H1 (cell line): ENCODE measurements around the gene ZNF593. TPM values are rescaled to one million over a fixed set of nuclear protein-coding genes. Genes with fewer than 3 reads are reported as not detected.

Source experiments
- CTCF ChIA-PET: fragments of 300-600 bp; sonication (Branson Sonifier 250); formaldehyde crosslinking; loops from one replicate; lab custom pipeline; 2021; ENCODE audit not compliant: partially characterized antibody; lab: Charles Lee
- POLR2A ChIA-PET: fragments of 300-600 bp; sonication (Branson Sonifier 250); formaldehyde crosslinking; loops from one replicate; lab custom pipeline; 2021; ENCODE audit warnings: inconsistent platforms; ENCODE audit not compliant: partially characterized antibody; lab: Charles Lee
- DNase-seq, 2 experiments: peaks; one replicate each; pipeline versions ENCODE4 v3.0.0 to v3.0.0-alpha.2; 2010 to 2022; ENCODE audit warnings: low spot score in 2 of 2, low read depth in 1 of 2, mixed read lengths in 1 of 2
- FAIRE-seq: peaks from 2 replicates; lab custom pipeline; 2011; peaks lifted over from hg19 to GRCh38; lab: Jason Lieb, UNC
- H2AFZ ChIP-seq: 2 replicates; pipeline ENCODE4 v1.8.1; 2012; ENCODE audit warnings: low read length, inconsistent platforms
- H2AK5ac ChIP-seq: 2 replicates; pipeline ENCODE4 v1.6.1; 2013; ENCODE audit warnings: low read depth, low read length
- H2BK120ac ChIP-seq: replicated peaks from 2 replicates; pipeline ENCODE3; 2013; ENCODE audit warnings: low read depth, low read length, inconsistent platforms
- H2BK12ac ChIP-seq: 2 replicates; pipeline ENCODE4 v1.6.1; 2013; ENCODE audit warnings: low read depth, low read length
- H2BK15ac ChIP-seq: 2 replicates; pipeline ENCODE4 v1.6.1; 2013; ENCODE audit warnings: low read length
- H2BK20ac ChIP-seq: 2 replicates; pipeline ENCODE4 v1.6.1; 2013; ENCODE audit warnings: low read length
- H2BK5ac ChIP-seq: 2 replicates; pipeline ENCODE4 v1.6.1; 2013; ENCODE audit warnings: low read depth, low read length
- H3K14ac ChIP-seq: 2 replicates; pipeline ENCODE4 v1.6.1; 2013; ENCODE audit warnings: inconsistent platforms; ENCODE audit not compliant: insufficient read length
- H3K18ac ChIP-seq: 2 replicates; pipeline ENCODE4 v1.6.1; 2013; ENCODE audit warnings: low read length; ENCODE audit errors: extremely low read depth
- H3K23ac ChIP-seq: 2 replicates; pipeline ENCODE4 v1.6.1; 2013; ENCODE audit warnings: inconsistent platforms; ENCODE audit not compliant: insufficient read length
- H3K23me2 ChIP-seq: 2 replicates; pipeline ENCODE4 v1.6.1; 2013; ENCODE audit warnings: low read depth, low read length
- H3K27ac ChIP-seq: 2 replicates; pipeline ENCODE4 v1.6.1; 2011; ENCODE audit warnings: low read depth, low read length, inconsistent platforms
- H3K27me3 ChIP-seq, 4 experiments: replicated peaks in 1 of 4; 1 replicate in 1 of 4; 2 replicates in 3 of 4; pipeline versions ENCODE4 v1.6.1 to v1.8.1; 2011 to 2013; ENCODE audit warnings: low read length in 3 of 4, mild to moderate bottlenecking in 3 of 4, inconsistent platforms in 2 of 4, mixed read lengths in 2 of 4, moderate library complexity in 1 of 4; ENCODE audit not compliant: control insufficient read depth in 3 of 4, insufficient read depth in 3 of 4; ENCODE audit errors: extremely low read depth in 1 of 4
- H3K36me3 ChIP-seq, 4 experiments: 2 replicates each; pipeline versions ENCODE4 v1.6.1 to v1.8.1; 2011 to 2013; ENCODE audit warnings: mild to moderate bottlenecking in 4 of 4, low read length in 3 of 4, moderate library complexity in 2 of 4, control low read depth in 1 of 4, inconsistent platforms in 1 of 4; ENCODE audit not compliant: insufficient read depth in 4 of 4, control insufficient read depth in 2 of 4
- H3K4ac ChIP-seq: replicated peaks from 2 replicates; pipeline ENCODE3; 2013; ENCODE audit warnings: low read length, low read depth, mixed read lengths, inconsistent platforms; ENCODE audit not compliant: insufficient read length
- H3K4me1 ChIP-seq, 4 experiments: replicated peaks in 1 of 4; 1 replicate in 1 of 4; 2 replicates in 3 of 4; pipeline versions ENCODE4 v1.6.1 to v1.8.1; 2011 to 2013; ENCODE audit warnings: low read length in 3 of 4, inconsistent platforms in 2 of 4, mixed read lengths in 1 of 4; ENCODE audit not compliant: insufficient read depth in 4 of 4, control insufficient read depth in 3 of 4
- H3K4me2 ChIP-seq, 2 experiments: 2 replicates each; pipeline versions ENCODE4 v1.6.1 to v1.8.1; 2011 to 2013; ENCODE audit warnings: low read depth in 2 of 2, low read length in 2 of 2, control low read depth in 1 of 2, inconsistent platforms in 1 of 2, mild to moderate bottlenecking in 1 of 2; ENCODE audit not compliant: insufficient read depth in 1 of 2
- H3K4me3 ChIP-seq, 4 experiments: fragments of 200-600, 300-600 bp in 1 of 4; sonication (generic), shearing (Covaris generic), sonication (Bioruptor Twin) in 1 of 4; 2 replicates each; pipeline versions ENCODE4 v1.5.1 to v1.8.1; 2011 to 2016; ENCODE audit warnings: low read length in 4 of 4, low read depth in 3 of 4, control low read depth in 2 of 4, inconsistent platforms in 2 of 4, mild to moderate bottlenecking in 2 of 4, mixed read lengths in 1 of 4, moderate library complexity in 1 of 4; ENCODE audit not compliant: insufficient read depth in 2 of 4; ENCODE audit errors: extremely low read depth in 1 of 4
- H3K56ac ChIP-seq: replicated peaks from 2 replicates; pipeline ENCODE3; 2013; ENCODE audit warnings: low read depth, mild to moderate bottlenecking, mixed read lengths, low read length, inconsistent platforms; ENCODE audit not compliant: insufficient read length
- H3K79me1 ChIP-seq: 2 replicates; pipeline ENCODE4 v1.6.1; 2013; ENCODE audit warnings: low read depth, low read length, control low read depth
- H3K79me2 ChIP-seq, 2 experiments: 2 replicates each; pipeline versions ENCODE4 v1.6.1 to v1.8.1; 2012 to 2013; ENCODE audit warnings: low read length in 2 of 2, mild to moderate bottlenecking in 2 of 2, inconsistent platforms in 1 of 2; ENCODE audit not compliant: insufficient read depth in 2 of 2, control insufficient read depth in 1 of 2
- H3K9ac ChIP-seq, 4 experiments: replicated peaks in 1 of 4; 1 replicate in 1 of 4; 2 replicates in 3 of 4; pipeline versions ENCODE4 v1.6.1 to v1.8.1; 2011 to 2013; ENCODE audit warnings: low read depth in 3 of 4, low read length in 3 of 4, control low read depth in 2 of 4, mild to moderate bottlenecking in 2 of 4, moderate library complexity in 2 of 4, inconsistent platforms in 1 of 4; ENCODE audit errors: extremely low read depth in 1 of 4
- H3K9me3 ChIP-seq, 2 experiments: 2 replicates each; pipeline versions ENCODE4 v1.6.1 to v1.8.1; 2012 to 2013; ENCODE audit warnings: mild to moderate bottlenecking in 2 of 2, moderate library complexity in 2 of 2, control low read depth in 1 of 2, inconsistent platforms in 1 of 2, low read depth in 1 of 2, low read length in 1 of 2, mixed read lengths in 1 of 2; ENCODE audit not compliant: insufficient read depth in 2 of 2
- H4K20me1 ChIP-seq, 2 experiments: replicated peaks in 1 of 2; 2 replicates each; pipeline versions ENCODE3 to v1.8.1; 2011 to 2013; ENCODE audit warnings: inconsistent platforms in 2 of 2, low read length in 2 of 2, mild to moderate bottlenecking in 1 of 2; ENCODE audit not compliant: insufficient read depth in 2 of 2, control insufficient read depth in 1 of 2
- H4K5ac ChIP-seq: 2 replicates; pipeline ENCODE4 v1.6.1; 2013; ENCODE audit warnings: low read length, low read depth, mixed read lengths, inconsistent platforms; ENCODE audit not compliant: insufficient read length
- H4K8ac ChIP-seq: 2 replicates; pipeline ENCODE4 v1.8.0; 2013; ENCODE audit warnings: mild to moderate bottlenecking, moderate library complexity, low read length, inconsistent platforms; ENCODE audit not compliant: insufficient read depth; ENCODE audit errors: extremely low read depth
- H4K91ac ChIP-seq: replicated peaks from 2 replicates; pipeline ENCODE3; 2013; ENCODE audit warnings: low read length, mixed read lengths, inconsistent platforms; ENCODE audit not compliant: insufficient read length
- ASH2L ChIP-seq: fragments of 200-600, 300-600 bp; sonication (generic); IDR thresholded peaks from one replicate; pipeline ENCODE4 v1.7.1; 2017; ENCODE audit warnings: low read length
- ATF2 ChIP-seq: IDR thresholded peaks from 2 replicates; pipeline ENCODE4 v1.6.1; 2012; ENCODE audit warnings: low read length, inconsistent platforms
- BRCA1 ChIP-seq: IDR thresholded peaks from 2 replicates; pipeline ENCODE4 v1.6.1; 2012; ENCODE audit warnings: low read depth, low read length, improper control_type of control experiment
- CBX5 ChIP-seq: fragments of 300-800, 300-1000 bp; sonication (generic); IDR thresholded peaks from 2 replicates; pipeline ENCODE4 v1.7.1; 2016; ENCODE audit warnings: antibody characterized with exemption, low read length, low read depth
- EZH2 ChIP-seq: fragments of 200-600 bp; sonication (generic); IDR thresholded peaks from 2 replicates; pipeline ENCODE4 v1.7.1; 2012; ENCODE audit warnings: low read depth, mild to moderate bottlenecking, moderate library complexity, low read length, inconsistent platforms; ENCODE audit not compliant: severe bottlenecking
- HDAC2 ChIP-seq, 2 experiments: fragments of 300-600 bp in 1 of 2; sonication (generic) in 1 of 2; IDR thresholded peaks; 2 replicates each; pipeline ENCODE4 v1.6.1; 2011 to 2012; ENCODE audit warnings: low read depth in 2 of 2, low read length in 2 of 2, mild to moderate bottlenecking in 2 of 2, moderate library complexity in 2 of 2, borderline replicate concordance in 1 of 2, inconsistent platforms in 1 of 2
- JUND ChIP-seq: IDR thresholded peaks from 2 replicates; pipeline ENCODE4 v1.6.1; 2011; ENCODE audit warnings: mild to moderate bottlenecking, improper control_type of control experiment, low read length
- KDM1A ChIP-seq: fragments of 200-600, 300-600 bp; sonication (generic); IDR thresholded peaks from 2 replicates; pipeline ENCODE4 v1.7.1; 2016; ENCODE audit warnings: mild to moderate bottlenecking, low read length, borderline replicate concordance
- POLR2A ChIP-seq, 2 experiments: IDR thresholded peaks; 1 replicate in 1 of 2; 2 replicates in 1 of 2; pipeline ENCODE4 v1.6.1; 2011; ENCODE audit warnings: low read depth in 2 of 2, low read length in 2 of 2, mild to moderate bottlenecking in 2 of 2; ENCODE audit errors: control extremely low read depth in 1 of 2
- RXRA ChIP-seq: IDR thresholded peaks from 2 replicates; pipeline ENCODE4 v1.6.1; 2011; ENCODE audit warnings: low read depth, mild to moderate bottlenecking, low read length, moderate library complexity; ENCODE audit not compliant: insufficient read depth
- SIN3A ChIP-seq, 2 experiments: IDR thresholded peaks in 1 of 2; conservative IDR thresholded peaks in 1 of 2; 2 replicates each; pipeline ENCODE4 v1.6.1; 2011 to 2012; ENCODE audit warnings: low read length in 2 of 2, improper control_type of control experiment in 1 of 2, low read depth in 1 of 2, mild to moderate bottlenecking in 1 of 2
- TEAD4 ChIP-seq: IDR thresholded peaks from 2 replicates; pipeline ENCODE4 v1.6.1; 2012; ENCODE audit warnings: low read depth, low read length, inconsistent platforms, mixed read lengths
- WGBS, 2 experiments: shearing (Covaris generic) in 1 of 2; methylation state at CpG; one replicate each; pipeline versions ENCODE4 v1.1.6 to v1.1.7; 2013 to 2015; ENCODE audit warnings: low lambda C conversion rate in 2 of 2, mixed read lengths in 2 of 2, inconsistent platforms in 1 of 2, low coverage in 1 of 2, missing lambda C conversion rate in 1 of 2; ENCODE audit not compliant: insufficient replicate concordance in 2 of 2, insufficient coverage in 1 of 2, insufficient read length in 1 of 2; ENCODE audit errors: extremely low coverage in 1 of 2, missing lambda C conversion rate in 1 of 2; 5-methylcytosine and 5-hydroxymethylcytosine counted together
- polyA plus RNA-seq, 7 experiments: library from polyadenylated mRNA; depleted of rRNA in 3 of 7; stranded (reverse) in 5 of 7; unstranded in 2 of 7; fragments of >200 nt in 5 of 7; fragments of 200-250 nt in 2 of 7; gene quantifications; 1 replicate in 5 of 7; 2 replicates in 1 of 7; 4 replicates in 1 of 7; pipeline versions ENCODE4 v1.2.1 to v1.2.3, GENCODE V29; 2011 to 2013; ENCODE audit warnings: missing spikeins in 2 of 7, mixed read lengths in 2 of 7
- total RNA-seq: library from RNA; stranded (reverse); fragmentation: NEBNext Ultra II Directional; extraction: Animal tissue kit (Norgen Biotek cat#: 25700); gene quantifications from 2 replicates; pipeline ENCODE4 v1.2.1, GENCODE V29; 2021

The ZNF593 gene
- total and polyA plus RNA-seq, 2 of the 8 experiments (the other 6 are each of a cell fraction or from before 2014, with no cell fraction given): 38.2 to 68.0 TPM

DNA sequence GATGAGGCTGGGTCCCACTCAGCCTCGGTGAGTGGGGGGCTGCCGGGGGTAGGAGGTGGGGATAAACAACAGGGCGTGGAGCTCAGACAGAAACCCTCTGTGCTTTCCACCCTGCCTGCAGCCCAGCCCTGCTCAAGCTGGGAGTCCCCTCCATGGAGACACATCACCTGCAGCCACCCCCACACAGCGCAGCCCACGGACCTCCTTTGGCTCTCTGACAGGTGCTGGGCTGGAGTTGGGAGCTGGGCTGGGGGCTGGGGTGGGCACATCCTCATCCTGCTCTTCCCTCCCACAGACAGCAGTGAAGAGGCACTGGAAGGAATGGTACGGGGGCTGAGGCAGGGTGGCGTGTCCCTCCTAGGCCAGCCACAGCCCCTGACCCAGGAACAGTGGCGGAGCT is 18.8 kb downstream of the ZNF593 start:
- Histone ChIP-seq H3K36me3 (peaks cover 0 to 10% (median 2%) of the 10 kb centered on the region in 4 experiments; a peak in 3 of 8 replicates), H2BK12ac (no peak overlapping the region), H2BK20ac (no peak overlapping the region), H2BK5ac (no peak overlapping the region), H4K8ac (no peak overlapping the region), H2AK5ac (no peak overlapping the region), H3K23ac (no peak overlapping the region), H2BK120ac (no peak overlapping the region), H3K9me3 (no peaks in the 10 kb centered on the region), H3K9ac (no peak overlapping the region), H3K4me3 (no peak overlapping the region), H3K79me2 (no peaks in the 10 kb centered on the region), H3K56ac (no peak overlapping the region), H2AFZ (no peak overlapping the region), H3K4me1 (peaks cover 0 to 7% (median 2%) of the 10 kb centered on the region in 4 experiments; a peak in 3 of 7 replicates), H3K4me2 (no peak overlapping the region), H3K14ac (no peak overlapping the region), H3K4ac (no peak overlapping the region), H4K20me1 (no peaks in the 10 kb centered on the region), H3K79me1 (no peaks in the 10 kb centered on the region), H3K23me2 (no peaks in the 10 kb centered on the region), H4K5ac (no peak overlapping the region), H3K27ac (no peak overlapping the region), H3K27me3 (no peaks in the 10 kb centered on the region), H4K91ac (no peak overlapping the region), H2BK15ac (no peak overlapping the region), H3K18ac (no peak overlapping the region)
- DNase-seq (no peak), FAIRE-seq (no peak)
- TF ChIP-seq TEAD4 (no peak), SIN3A (conservative IDR thresholded peaks at IDR 0.05 in 1 of 2, IDR thresholded peaks at IDR 0.05 in 1 of 2; ENCODE audit: low read depth in 1 of 2, low read length in 2 of 2) (no peak), POLR2A (IDR thresholded peaks at IDR 0.05; ENCODE audit: control extremely low read depth in 1 of 2, low read depth in 2 of 2, low read length in 2 of 2) (no peak), JUND (no peak), ATF2 (no peak), BRCA1 (no peak), CBX5 (no peak), ASH2L (no peak), EZH2 (no peak), HDAC2 (IDR thresholded peaks at IDR 0.05; ENCODE audit: borderline replicate concordance in 1 of 2, low read depth in 2 of 2, low read length in 2 of 2) (no peak), KDM1A (no peak), RXRA (no peak)
- ChIA-PET CTCF (interaction anchor here (1.1 to 12.6 kb wide), 6 partner anchors 12 to 96 kb away, joined by 3 to 159 read pairs (median 24); partner anchors contain the start of genes C1orf232, CEP85, CNKSR1 and ZNF593), POLR2A (interaction anchor here (0.6 to 3.2 kb wide), 7 partner anchors 10 to 224 kb away, joined by 4 to 22 read pairs (median 5); partner anchors contain the start of genes CNKSR1 and ZNF593OS)
- 81% methylated on average over 6 of the region's 8 CpGs; no CpG with 5 or more reads in 1 of the 2 experiments for WGBS, 2 experiments
